DMS79 (cell line): Measurements from ENCODE around the gene GHR.
"Not testable (repeated sequence)": the region's sequence is repeated elsewhere in the genome, so short reads cannot be mapped to it uniquely, and the experiment has no call there.

Source experiments
- DNase-seq: peaks from one replicate; lab custom pipeline; 2025; lab: John Stamatoyannopoulos, UW

GHR gene

DNA sequence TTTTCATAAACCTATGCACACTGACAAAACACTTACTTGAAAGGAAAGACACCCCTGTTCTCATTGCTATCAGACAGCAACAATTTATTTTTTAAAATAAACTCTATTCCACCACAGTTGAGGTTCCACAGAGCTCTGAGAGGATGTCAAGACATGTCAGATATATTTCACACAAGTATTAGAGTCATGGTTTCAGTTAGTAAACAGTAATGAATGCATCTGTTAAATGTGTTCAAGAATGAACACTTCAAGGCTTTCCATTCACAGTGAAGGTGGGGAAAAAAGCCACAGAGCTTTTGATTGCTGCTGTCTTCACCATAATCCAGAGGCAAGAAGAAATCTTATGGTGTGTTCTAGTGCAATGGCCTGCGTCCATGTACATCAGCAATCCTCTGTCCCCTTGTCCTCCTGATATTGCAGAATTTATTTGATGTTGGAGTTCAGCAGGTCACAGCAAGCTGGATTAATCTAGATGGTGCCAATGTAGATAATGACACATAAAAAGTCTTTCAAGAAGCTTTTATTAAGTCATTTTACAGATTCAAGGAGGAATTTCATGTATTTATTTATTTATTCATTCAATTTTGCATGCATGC, 146.8 kb downstream of the GHR start:
- no peak for DNase-seq

DNA sequence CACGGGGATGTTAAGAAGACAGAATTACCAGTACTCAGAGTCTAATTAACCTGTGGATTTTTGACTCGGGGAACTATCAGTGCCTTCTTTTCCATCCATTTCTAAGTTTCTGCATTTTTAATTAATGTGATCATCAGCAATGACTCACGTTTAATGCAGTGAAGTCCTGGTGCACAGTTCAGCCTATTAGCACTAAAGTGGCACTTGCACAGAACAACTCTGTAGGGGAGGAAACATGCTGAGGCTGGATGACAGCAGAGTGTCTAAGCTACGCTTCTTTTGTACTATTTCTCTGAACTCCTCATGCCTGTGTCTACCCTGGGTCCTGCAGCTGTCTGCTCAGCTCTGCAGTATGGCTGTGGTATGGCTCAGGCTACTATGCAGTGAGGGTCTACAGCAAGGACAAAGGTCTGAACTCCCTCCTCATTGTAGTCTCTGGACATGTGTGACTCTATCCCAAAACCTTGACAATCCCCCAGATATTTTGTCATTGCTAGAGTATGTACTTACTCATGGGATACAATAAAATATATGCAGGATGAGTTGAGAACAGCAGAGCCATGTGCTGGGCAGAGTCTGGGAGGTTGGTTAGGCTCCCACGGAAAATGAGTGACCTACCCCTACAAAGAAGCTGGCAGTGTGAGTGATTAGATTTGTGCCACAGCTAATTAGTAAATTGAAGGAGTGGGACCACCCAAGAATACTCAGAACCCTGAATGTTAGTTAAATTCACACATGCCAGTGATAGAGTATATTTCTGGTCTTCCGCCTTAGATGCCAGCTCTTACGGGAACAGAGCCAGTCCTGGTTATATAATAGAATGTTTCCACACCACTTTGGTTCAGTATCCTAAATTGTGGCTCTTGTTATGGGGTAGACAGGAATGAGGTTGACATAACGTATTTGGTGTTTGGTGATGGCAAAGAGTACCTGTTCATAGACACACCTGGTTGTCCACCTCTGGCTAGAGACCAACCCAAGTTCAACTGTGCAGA, 148.0 kb downstream of the GHR start:
- DNase-seq = no peak

DNA sequence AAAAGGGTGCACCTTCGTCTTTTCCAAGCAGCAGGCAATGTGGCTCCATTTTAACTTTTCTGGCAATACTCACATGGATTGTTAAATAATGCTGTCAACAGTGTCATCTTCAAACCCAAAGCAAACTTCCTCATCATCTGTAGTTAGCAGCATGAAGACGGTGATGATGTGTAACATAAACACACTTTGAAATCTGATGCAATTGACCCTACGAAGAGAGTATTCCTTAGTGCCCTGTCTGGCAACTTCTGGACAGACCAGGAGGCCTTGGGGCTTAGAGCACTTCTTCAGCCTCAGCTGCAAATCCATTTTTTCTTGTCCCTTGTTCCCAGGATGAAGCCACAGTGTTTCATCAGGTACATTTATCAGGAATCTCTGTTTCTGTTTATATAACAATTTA, 149.1 kb downstream of the GHR start:
- DNase-seq = no peak

DNA sequence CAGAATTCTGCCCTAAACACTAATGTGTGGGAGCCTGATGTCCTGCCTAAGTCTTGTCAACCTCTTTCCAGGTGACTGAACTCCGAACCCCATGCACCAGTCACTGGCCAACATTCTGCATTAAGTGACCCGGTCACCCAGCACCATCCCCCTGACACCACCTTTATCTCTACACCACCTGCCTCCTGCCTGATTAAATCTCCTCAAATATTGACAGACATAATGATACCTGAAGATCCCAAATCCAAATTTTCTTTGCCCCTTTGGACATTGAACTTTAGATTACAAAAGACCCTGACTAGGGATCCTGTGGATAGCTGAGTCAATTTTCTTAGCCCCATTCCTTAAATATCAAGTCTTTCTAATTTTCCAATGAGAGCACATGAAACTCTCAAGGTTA, 150.1 kb downstream of the GHR start:
- no peak for DNase-seq

DNA sequence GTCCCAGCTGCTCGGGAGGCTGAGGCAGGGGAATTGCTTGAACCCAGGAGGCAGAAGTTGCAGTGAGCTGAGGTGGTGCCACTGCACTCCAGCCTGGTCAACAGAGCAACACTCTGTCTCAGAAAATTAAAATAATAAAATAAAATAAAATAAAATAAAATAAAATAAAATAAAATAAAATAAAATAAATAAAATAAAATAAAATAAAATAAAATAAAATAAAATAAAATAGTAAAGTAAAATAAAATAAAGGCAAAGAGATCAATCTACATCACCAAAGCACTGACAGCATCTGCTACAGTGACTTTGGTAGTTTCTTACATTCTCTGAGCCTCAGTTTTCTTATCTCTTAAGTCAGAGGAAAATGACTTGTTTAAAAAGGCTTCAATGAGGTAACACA, 152.7 kb downstream of the GHR start:
- DNase-seq = not testable (repeated sequence)

DNA sequence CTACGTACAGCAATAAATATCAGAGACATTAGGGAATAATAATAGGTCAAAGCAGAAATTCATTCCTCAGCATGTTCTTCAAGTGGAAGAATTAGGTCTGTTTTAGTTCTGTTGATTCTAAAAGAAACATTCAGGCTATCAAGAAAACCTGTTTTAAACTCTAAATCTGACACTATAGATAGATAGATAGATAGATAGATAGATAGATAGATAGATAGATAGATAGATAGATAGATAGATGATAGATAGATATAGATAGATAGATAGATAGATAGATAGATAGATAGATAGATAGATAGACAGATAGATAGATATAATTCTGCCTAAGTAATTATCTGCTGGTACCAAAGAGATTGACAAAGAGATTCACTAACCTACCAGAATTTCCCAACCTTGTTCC, 155.7 kb downstream of the GHR start:
- not testable (repeated sequence) for DNase-seq

DNA sequence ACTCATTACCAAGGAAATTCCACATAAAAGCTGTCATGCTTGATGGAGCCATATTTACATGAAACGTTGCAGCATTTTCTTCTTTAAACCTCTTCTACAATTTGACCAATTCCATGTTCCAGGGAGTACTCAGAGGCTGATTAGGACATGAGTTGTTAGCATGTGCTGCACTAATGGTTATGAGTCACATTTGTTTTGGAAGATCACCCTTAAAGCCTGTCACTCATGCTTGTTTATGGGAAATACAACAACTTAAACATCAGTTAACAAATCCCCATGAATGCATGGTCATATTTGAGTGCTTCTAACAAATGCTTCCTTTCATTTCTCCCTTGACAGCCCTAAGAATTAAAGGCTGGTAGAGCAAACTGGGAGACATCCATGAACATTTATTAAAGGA, 156.1 kb downstream of the GHR start:
- DNase-seq = no peak

DNA sequence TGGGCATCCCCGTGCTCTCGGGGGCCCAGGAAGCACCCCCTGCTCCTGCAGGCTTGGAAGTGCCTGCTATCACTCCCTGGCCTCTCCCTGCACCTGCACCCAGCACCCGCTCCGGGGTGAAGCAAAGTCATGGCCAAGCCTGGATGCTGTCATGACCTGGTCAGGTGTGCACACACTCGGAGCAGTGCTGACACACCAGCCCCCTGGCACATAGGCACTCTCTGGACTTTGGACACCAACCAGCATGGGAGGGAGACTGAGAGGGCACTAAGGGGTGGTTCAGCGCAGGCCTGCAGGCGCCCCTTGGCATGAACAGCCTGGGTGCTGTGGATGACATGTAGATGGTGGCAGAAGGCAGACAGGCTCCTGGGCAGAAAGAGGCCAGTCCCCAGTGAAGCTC, 158.6 kb downstream of the GHR start:
- DNase-seq = no peak

DNA sequence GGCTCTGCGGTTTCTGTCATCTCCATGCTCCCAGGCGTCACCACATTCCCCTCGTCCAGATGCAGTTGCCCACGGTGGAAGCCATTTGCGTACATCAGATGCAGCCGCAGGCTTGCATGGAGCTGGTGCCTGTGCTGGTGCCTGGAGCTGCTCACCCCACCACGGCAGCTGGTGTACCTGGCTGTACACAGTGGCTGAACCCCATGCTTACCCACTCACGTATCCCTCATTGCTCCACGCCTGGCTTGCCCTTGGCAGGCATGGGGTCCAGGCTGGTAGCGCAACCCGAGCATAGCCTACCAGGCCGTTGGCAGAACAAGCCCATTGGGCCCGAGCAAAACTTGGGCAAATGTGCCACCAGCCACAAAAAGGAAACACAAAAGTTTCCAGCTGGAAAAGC, 159.5 kb downstream of the GHR start:
- no peak for DNase-seq

DNA sequence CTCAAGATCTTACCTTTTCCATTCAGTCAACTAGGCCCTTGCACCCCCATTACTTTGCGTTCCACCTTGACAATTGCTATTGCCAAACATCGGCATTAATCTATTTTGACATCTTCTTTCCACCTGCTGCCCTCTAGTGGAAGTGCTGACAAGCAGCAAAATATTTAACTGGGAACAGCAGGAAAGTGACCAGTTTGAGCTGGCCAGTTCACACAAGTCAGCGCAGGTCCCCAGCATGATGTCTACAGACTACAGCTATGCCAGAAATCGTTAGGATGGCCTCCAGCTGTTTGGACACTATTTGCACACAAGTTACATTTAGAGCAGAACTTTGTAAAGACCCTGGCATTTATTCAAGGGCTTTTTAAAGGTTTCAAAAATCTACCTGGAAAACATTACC, 160.1 kb downstream of the GHR start:
- DNase-seq = no peak

DNA sequence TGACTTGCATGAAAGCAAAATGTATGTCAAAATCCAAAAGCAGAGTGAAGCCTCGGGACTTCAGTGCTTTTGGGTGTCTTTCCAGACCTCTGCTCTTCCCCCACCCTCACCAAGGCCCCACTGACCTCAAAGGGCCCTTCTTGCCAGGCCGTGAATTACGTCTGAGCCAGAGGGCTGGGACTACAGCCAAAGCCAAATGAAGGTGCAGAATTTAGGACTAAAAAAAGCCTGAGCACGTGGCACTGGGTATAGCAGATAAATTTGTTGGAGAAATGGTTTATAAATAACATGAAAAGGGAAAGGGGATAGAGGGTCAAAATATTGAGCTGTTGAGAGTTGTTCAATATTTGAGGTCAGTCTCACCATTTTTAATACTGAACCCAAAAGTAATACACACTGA, 163.4 kb downstream of the GHR start:
- DNase-seq = no peak

DNA sequence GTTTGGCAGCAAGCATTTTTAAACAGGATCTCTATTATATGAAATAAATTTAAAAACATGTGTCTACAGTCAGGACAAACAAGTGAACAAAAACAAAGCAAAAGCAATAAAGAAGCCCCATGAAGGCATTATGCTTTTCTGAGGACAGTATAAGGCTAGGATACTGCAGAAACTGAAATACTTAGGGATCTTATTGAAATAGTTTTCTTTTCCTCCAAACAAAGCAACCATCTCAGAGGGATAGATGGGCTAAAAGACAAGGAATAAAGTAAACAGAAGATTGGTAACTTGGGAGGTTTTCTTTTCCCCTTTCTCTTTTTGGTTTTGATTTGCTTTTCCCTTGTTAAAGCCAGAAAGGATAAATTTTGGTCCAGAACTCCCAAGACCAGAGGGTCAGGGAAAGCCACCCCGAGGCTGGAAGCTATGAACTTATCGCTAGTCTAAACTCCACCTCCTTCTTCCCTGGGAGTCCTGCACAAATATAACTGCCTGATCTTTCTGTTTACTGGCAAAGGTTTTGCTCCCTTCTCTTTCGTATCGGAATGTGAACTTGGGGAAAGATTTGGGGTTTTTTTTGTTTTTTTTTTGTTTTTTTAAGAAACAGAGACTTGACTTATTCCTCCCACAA, 164.0 kb downstream of the GHR start:
- DNase-seq = no peak

DNA sequence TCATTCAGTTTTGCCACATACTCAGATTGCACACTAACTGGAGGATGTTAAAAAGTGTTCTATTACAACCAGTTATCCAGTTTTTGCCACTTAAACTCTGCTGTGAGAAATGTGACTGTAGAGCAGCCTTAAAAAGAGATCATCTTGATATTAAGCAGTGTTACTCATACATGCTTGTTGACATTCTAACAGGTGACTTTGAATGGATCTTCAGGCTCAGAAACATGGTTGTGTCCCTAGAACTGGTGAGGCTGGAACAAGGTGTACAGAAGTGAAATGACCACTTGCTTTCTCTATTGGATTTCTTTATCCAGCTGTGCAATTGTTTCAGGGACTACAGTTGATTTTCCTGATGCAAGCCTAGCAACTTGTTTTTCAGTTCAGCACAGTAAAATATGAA, 167.3 kb downstream of the GHR start:
- no peak for DNase-seq

DNA sequence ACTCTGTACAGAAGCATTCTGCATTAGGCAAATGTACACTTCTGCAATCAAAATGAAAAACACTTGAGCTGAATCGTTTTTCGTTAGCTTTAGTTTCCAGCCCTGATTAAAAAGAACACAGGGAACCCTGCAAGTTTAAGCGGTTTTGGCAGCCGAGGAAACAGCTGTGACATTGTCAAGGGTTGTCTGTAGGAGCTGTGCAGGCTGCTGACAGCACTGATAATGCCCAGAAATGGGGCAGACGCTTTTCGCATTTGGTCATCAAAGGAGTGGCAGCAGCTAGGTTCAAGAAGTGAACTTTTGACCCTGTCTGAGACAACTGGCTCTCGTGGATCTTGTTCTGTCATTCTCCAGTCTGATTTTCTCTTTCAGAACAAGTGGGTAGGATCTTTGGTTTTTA, 167.8 kb downstream of the GHR start:
- DNase-seq = no peak

DNA sequence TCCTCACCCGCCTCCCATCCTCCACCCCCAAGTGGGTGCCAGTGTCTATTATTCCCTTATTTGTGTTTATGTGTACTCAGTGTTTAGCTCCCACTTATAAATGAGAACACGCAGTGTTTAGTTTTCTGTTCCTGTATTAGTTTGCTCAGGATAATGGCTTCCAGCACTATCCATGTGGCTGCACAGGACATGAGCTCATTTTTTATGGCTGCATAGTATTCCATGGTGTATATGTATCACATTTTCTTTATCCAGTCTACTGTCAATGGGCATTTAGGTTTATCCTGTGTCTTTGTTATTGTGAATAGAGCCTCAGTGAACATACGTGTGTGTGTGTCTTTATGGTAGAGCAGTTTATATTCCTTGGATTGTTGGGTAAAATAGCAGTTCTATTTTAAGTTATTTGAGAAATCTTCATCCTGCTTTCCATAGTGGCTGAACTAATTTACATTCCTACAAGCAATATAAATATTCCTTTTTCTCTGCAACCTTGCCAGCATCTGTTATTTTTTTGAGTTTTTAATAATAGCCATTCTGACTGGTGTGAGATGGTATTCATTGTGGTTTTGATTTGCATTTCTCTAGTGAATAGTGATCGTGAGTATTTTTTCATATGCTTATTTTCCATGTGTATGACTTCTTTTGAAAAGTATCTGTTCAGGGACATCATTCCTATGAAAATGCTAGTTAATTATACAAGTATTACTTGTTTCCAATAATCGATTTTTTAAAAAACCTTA, 169.3 kb downstream of the GHR start:
- no peak for DNase-seq

DNA sequence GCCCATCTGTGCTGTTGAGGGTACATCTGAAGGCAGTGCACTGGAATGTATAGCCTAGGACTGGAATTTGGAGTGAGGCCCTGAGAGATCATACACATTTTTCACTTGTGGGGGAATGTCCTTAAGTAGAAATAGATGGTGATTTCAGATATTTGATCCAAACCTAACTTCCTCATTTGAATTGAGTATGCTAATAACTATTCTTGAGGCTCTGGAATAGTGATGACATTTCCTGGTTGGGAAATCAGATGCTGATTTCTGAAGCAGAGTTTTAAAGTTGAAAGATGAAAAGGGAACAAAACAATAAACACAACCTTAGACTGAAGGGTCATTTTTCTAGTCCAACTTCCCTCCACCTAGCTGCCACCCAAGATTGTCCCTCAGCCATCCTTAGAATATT, 170.4 kb downstream of the GHR start:
- no peak for DNase-seq

DNA sequence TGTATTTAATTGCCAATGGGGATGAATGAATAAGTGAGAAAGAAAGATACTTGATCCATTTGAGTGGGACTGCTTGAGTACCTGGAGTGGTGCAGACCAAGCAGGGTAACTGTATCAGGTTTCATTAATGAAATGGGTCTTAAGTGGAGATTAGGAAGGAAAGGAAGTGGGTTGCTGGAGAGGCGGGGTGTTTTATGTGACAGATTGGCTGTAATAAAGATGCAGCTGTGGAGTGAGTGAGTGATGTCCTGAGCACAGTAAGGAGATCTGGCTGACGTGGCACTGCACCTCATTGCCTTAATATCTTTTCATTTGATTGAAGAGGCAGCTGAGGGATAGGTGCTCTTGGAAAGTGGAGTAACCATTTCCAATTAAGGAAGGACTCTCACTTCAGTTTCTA, 172.4 kb downstream of the GHR start:
- DNase-seq = peak; percentile 28

DNA sequence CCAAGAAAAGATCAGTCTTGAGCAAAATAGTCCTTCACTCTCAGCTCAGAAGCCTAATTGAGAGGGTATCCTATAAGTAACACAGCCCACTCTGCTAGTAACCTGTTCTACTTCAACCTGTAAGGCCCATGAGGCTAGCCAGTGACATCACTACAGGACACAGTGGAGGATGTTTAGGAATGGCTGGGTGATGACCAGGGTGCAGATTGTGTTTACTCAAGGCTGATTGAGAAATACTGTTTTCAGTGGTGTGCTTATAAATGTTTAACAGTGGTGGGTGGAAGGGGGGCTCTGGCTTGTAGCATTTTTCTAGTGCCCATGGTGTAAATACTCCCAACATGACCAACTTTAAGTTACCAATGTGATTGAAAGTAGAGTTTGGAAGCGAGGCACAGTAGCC, 173.6 kb downstream of the GHR start:
- no peak for DNase-seq

DNA sequence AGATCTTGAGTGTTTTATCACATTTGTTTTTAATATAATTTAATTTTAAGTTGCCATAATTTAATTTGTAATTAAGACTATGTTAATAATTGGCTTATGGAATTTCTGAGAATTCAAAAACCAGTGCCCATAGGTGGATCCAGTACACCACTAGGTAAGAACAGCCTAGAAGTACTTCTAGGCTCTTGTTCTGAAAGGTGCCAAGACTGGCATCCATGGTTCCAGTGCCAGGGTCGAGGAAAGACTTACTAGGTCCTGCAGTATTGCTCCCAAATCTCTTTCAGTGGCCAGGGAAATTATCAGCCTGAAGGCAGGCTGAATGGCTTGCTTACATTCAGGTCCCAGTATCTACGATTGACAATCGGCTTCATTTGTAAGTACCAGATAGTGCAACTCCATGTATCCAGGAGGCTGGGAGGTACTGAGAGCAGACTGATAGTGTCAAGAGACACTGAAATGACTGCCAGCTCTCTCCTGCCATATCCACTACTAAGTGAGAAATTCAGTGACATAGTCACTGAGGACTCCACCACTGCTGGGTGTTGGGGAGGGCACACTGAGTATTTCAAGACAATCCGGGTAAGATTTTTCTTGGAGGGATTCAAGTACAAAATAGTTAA, 174.2 kb downstream of the GHR start:
- no peak for DNase-seq

DNA sequence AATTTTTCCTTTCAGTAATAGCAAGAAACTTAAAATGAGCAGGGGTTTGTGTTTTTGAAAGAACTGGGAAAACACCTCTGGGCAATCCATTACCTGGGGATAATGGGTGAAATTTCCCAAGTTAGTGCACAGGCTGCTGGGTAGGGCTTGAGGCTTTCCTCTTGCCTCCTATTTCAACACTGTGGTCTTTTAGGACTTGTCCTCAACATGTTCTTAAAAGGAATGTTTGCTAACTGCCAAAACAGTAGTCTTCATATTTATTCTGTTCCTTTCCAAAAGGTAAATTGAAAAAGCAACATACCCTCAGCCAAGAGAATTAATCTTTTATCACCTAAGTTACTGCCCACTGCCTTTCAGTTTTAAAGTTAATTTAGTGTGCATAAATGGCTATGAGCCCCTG, 175.1 kb downstream of the GHR start:
- no peak for DNase-seq

DNA sequence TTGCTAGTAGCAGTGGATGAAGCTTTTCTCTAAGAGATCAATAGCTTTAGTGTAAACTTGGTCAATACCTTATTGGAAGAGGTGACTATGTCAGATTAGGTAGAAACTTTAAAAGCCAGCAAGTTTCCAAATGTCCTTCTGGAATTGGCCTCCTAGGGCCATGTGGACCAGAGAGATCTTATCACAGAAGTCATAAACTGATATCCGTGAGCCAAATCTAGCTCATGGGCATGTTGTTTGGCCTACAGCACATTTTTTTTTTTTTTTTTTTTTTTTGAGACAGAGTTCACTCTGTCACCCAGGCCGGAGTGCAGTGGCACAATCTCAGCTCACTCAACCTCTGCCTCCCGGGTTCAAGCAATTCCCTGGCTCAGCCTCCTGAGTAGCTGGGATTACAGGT, 175.9 kb downstream of the GHR start:
- DNase-seq = no peak

DNA sequence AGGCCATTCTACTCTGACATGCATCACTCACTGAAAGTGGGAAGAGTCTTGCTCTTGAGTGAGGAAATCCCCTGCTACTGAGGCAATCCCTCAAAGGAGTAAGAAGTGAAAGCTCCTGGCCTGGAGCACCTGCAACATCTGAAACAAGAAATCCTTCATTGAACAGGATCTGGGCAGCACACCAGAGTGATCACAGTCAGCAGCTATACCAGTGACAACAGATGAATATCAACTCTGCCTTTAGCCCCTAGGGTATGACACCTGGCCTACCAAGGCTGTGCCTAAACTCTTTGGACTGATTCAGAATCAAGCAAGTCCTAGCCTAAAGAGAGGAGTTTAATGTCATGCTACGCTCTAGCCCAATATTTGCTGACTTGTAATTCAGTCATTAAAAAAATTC, 177.2 kb downstream of the GHR start:
- no peak for DNase-seq
